Neural cell (in vitro differentiated cells): ENCODE measurements around the gene GRHL1.

Experiments used
- CTCF ChIP-seq: fragments of 450-650 bp; IDR thresholded peaks from 2 replicates; pipeline ENCODE4 v1.5.1; 2014; ENCODE audit warnings: antibody characterized with exemption, mild to moderate bottlenecking, moderate library complexity; ENCODE audit not compliant: poor library complexity, severe bottlenecking
- EP300 ChIP-seq: fragments of 450-650 bp; conservative IDR thresholded peaks from 2 replicates; pipeline ENCODE4 v1.6.1; 2014; ENCODE audit warnings: antibody characterized with exemption, mild to moderate bottlenecking, moderate library complexity; ENCODE audit not compliant: poor library complexity, severe bottlenecking
- EZH2 ChIP-seq: fragments of 200-600, 300-800 bp; shearing (Covaris generic), sonication (generic); IDR thresholded peaks from 2 replicates; pipeline ENCODE4 v1.6.1; 2014; ENCODE audit warnings: antibody characterized with exemption, low read length, borderline replicate concordance, mild to moderate bottlenecking; ENCODE audit not compliant: insufficient read depth, poor library complexity, severe bottlenecking
- MXI1 ChIP-seq: fragments of 450-650 bp; conservative IDR thresholded peaks from 2 replicates; pipeline ENCODE4 v1.6.1; 2014; ENCODE audit warnings: antibody characterized with exemption, mild to moderate bottlenecking; ENCODE audit not compliant: poor library complexity, severe bottlenecking
- POLR2AphosphoS5 ChIP-seq: IDR thresholded peaks from 2 replicates; pipeline ENCODE4 v1.6.1; 2012
- SMC3 ChIP-seq: fragments of 450-650 bp; conservative IDR thresholded peaks from 2 replicates; pipeline ENCODE4 v1.6.1; 2014; ENCODE audit warnings: antibody characterized with exemption, mild to moderate bottlenecking, moderate library complexity; ENCODE audit not compliant: poor library complexity
- TAF1 ChIP-seq: IDR thresholded peaks from 2 replicates; pipeline ENCODE4 v1.6.1; 2012; ENCODE audit warnings: low read depth
- TF ChIP-seq, protein P1 (sequence below): IDR thresholded peaks from 2 replicates; pipeline ENCODE4 v1.6.1; 2012; ENCODE audit warnings: borderline replicate concordance

- TF ChIP-seq, protein P1, sequence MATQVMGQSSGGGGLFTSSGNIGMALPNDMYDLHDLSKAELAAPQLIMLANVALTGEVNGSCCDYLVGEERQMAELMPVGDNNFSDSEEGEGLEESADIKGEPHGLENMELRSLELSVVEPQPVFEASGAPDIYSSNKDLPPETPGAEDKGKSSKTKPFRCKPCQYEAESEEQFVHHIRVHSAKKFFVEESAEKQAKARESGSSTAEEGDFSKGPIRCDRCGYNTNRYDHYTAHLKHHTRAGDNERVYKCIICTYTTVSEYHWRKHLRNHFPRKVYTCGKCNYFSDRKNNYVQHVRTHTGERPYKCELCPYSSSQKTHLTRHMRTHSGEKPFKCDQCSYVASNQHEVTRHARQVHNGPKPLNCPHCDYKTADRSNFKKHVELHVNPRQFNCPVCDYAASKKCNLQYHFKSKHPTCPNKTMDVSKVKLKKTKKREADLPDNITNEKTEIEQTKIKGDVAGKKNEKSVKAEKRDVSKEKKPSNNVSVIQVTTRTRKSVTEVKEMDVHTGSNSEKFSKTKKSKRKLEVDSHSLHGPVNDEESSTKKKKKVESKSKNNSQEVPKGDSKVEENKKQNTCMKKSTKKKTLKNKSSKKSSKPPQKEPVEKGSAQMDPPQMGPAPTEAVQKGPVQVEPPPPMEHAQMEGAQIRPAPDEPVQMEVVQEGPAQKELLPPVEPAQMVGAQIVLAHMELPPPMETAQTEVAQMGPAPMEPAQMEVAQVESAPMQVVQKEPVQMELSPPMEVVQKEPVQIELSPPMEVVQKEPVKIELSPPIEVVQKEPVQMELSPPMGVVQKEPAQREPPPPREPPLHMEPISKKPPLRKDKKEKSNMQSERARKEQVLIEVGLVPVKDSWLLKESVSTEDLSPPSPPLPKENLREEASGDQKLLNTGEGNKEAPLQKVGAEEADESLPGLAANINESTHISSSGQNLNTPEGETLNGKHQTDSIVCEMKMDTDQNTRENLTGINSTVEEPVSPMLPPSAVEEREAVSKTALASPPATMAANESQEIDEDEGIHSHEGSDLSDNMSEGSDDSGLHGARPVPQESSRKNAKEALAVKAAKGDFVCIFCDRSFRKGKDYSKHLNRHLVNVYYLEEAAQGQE = no peak
- TF ChIP-seq POLR2AphosphoS5 = no peak
- no peak for TF ChIP-seq TAF1
- no peak for TF ChIP-seq CTCF
- TF ChIP-seq EP300 = no peak
- no peak for TF ChIP-seq EZH2
- no peak for TF ChIP-seq SMC3
- TF ChIP-seq MXI1 = no peak
Observed at GRCh38 chr2:9996321-9996720, 44.8 kb downstream of the GRHL1 start.
